ENCODE data around the gene PPIP5K2. TPM values are rescaled to one million over a fixed set of nuclear protein-coding genes. Genes with fewer than 3 reads are reported as not detected.

Gene PPIP5K2
- polyA plus RNA-seq, 1 experiment: 75.9 TPM

DNA sequence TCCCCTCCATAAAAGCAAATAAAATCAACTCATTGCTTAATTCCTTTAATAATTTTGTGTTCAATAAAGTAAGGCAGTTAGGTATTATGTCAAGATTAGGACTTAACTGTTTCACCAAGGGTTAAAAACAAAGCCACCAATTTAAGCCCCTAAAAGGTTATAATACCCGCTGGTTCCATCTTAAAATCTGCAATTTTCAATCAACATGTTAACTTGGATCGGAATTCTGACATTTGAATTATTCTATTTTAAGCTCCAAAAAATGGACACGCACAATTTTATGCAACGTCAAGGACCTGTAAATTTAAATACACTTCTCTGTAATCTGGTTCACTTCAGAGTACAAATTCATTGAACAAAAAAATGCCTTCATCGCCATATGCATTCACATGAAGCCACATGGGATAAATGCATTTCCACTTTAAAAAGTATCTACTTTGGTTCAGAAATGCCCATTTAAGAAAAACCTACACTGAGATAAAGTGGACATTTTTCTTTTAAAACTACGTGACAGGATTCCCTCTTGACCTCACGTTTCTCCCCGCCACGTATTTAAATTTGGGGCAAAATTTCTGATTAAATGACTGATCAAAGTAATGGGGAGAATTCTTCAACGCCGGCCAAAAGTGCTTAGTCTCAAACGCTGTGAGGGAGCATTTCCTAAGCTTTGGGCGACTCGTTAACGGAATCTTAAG, 884 bp upstream of the PPIP5K2 start:
- ChIA-PET CTCF (interaction anchor here (0.6 to 2.3 kb wide), 4 partner anchors 13 to 339 kb away, joined by 3 to 18 read pairs (median 3); no protein-coding TSS in a partner anchor), POLR2A (no interaction called here)
- TF ChIP-seq, protein P1, sequence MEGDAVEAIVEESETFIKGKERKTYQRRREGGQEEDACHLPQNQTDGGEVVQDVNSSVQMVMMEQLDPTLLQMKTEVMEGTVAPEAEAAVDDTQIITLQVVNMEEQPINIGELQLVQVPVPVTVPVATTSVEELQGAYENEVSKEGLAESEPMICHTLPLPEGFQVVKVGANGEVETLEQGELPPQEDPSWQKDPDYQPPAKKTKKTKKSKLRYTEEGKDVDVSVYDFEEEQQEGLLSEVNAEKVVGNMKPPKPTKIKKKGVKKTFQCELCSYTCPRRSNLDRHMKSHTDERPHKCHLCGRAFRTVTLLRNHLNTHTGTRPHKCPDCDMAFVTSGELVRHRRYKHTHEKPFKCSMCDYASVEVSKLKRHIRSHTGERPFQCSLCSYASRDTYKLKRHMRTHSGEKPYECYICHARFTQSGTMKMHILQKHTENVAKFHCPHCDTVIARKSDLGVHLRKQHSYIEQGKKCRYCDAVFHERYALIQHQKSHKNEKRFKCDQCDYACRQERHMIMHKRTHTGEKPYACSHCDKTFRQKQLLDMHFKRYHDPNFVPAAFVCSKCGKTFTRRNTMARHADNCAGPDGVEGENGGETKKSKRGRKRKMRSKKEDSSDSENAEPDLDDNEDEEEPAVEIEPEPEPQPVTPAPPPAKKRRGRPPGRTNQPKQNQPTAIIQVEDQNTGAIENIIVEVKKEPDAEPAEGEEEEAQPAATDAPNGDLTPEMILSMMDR (IDR thresholded peaks at IDR 0.05; ENCODE audit: low read depth, low read length): no peak
- H3K9me3 ChIP-seq (ENCODE audit: control insufficient read depth, insufficient read depth, low read length): no peaks in the 10 kb centered on the region
- H3K4me3 ChIP-seq (ENCODE audit: low read depth, low read length): peak overlapping the region; percentile 90
- H3K27ac ChIP-seq (ENCODE audit: low read depth, low read length): peak overlapping the region; percentile 95
- H3K27me3 ChIP-seq (ENCODE audit: control insufficient read depth, insufficient read depth, low read length): no peaks in the 10 kb centered on the region
- no peak for DNase-seq (ENCODE audit: low read depth, low spot score)

GRCh38 chr5:103120607-103121200, 603 bp downstream of the PPIP5K2 start:
- H3K27me3 ChIP-seq (ENCODE audit: control insufficient read depth, insufficient read depth, low read length): no peaks in the 10 kb centered on the region
- CTCF ChIA-PET: interaction anchor here (1.0 to 2.3 kb wide), 2 partner anchors 19 to 150 kb away, joined by 3 to 18 read pairs; no protein-coding TSS in a partner anchor
- H3K4me3 ChIP-seq (ENCODE audit: low read depth, low read length): peak overlapping the region; percentile 90
- DNase-seq (ENCODE audit: low read depth, low spot score): no peak
- POLR2A ChIA-PET: interaction anchor here (1.0 to 1.4 kb wide), 3 partner anchors 138 to 255 kb away, joined by 3 to 5 read pairs (median 4); partner anchors contain the start of gene MACIR
- no peaks in the 10 kb centered on the region for H3K9me3 ChIP-seq (ENCODE audit: control insufficient read depth, insufficient read depth, low read length)
- peak overlapping the region; percentile 58 for H3K27ac ChIP-seq (ENCODE audit: low read depth, low read length)
- TF ChIP-seq, protein P1 (IDR thresholded peaks at IDR 0.05; ENCODE audit: low read depth, low read length): no peak

GRCh38 chr5:103122242-103122641, 2.1 kb downstream of the PPIP5K2 start:
- DNase-seq (ENCODE audit: low read depth, low spot score): no peak
- CTCF ChIA-PET: no interaction called here
- H3K4me3 ChIP-seq (ENCODE audit: low read depth, low read length): no peak overlapping the region
- H3K9me3 ChIP-seq (ENCODE audit: control insufficient read depth, insufficient read depth, low read length): no peaks in the 10 kb centered on the region
- no peak overlapping the region for H3K27ac ChIP-seq (ENCODE audit: low read depth, low read length)
- TF ChIP-seq, protein P1 (IDR thresholded peaks at IDR 0.05; ENCODE audit: low read depth, low read length): no peak
- no peaks in the 10 kb centered on the region for H3K27me3 ChIP-seq (ENCODE audit: control insufficient read depth, insufficient read depth, low read length)
- POLR2A ChIA-PET: no interaction called here

GRCh38 chr5:103126557-103126956, 6.5 kb downstream of the PPIP5K2 start:
- Histone ChIP-seq H3K27me3 (ENCODE audit: control insufficient read depth, insufficient read depth, low read length) (no peaks in the 10 kb centered on the region), H3K9me3 (ENCODE audit: control insufficient read depth, insufficient read depth, low read length) (no peaks in the 10 kb centered on the region), H3K4me3 (ENCODE audit: low read depth, low read length) (no peak overlapping the region), H3K27ac (ENCODE audit: low read depth, low read length) (no peak overlapping the region)
- no peak for DNase-seq (ENCODE audit: low read depth, low spot score)
- TF ChIP-seq, protein P1 (IDR thresholded peaks at IDR 0.05; ENCODE audit: low read depth, low read length): no peak
- ChIA-PET CTCF (interaction anchor here (0.8 to 4.4 kb wide), 2 partner anchors 13 to 200 kb away, joined by 3 to 42 read pairs; no protein-coding TSS in a partner anchor), POLR2A (no interaction called here)

DNA sequence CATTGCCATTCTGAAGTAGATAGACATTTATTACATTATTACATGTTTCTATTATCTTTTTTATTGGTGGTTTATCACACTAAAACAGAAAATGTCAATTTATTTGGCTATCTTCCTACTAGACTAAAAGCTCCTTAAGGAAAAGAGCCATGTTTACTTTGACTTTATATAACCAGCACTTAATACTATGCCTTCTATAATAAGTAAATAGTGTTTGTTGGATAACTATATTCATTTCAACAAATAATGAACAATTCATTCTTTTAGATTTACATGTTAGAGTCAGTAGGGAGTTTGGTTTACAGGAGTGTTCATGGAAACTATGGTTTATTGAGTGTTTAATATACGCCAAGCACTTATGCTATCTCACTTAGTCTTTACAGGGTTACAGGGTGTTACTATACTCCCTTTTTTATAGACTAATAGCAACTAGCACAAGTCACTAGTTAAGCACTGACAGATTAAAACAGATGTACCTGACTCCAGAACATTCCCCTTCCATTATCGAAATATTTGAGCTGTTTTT, 7.3 kb downstream of the PPIP5K2 start:
- ChIA-PET CTCF (interaction anchor here (4.4 kb wide), 1 partner anchor 12 kb away, joined by 42 read pairs; no protein-coding TSS in a partner anchor), POLR2A (no interaction called here)
- no peaks in the 10 kb centered on the region for H3K9me3 ChIP-seq (ENCODE audit: control insufficient read depth, insufficient read depth, low read length)
- H3K27ac ChIP-seq (ENCODE audit: low read depth, low read length): no peak overlapping the region
- H3K4me3 ChIP-seq (ENCODE audit: low read depth, low read length): no peak overlapping the region
- TF ChIP-seq, protein P1 (IDR thresholded peaks at IDR 0.05; ENCODE audit: low read depth, low read length): no peak
- no peaks in the 10 kb centered on the region for H3K27me3 ChIP-seq (ENCODE audit: control insufficient read depth, insufficient read depth, low read length)
- DNase-seq (ENCODE audit: low read depth, low spot score): no peak

All from AG04450 (cell line).